Activated gamma-delta T cell (primary cell): ENCODE results near the gene CFAP61.

ENCODE experiments used
- DNase-seq: peaks from one replicate; lab custom pipeline; 2025; lab: John Stamatoyannopoulos, UW

CFAP61 gene

GRCh38 chr20:20274821-20275220 is 222.5 kb downstream of the CFAP61 start:
- no peak for DNase-seq

- DNase-seq, result no peak
Measured at GRCh38 chr20:20275636-20276035, 223.3 kb downstream of the CFAP61 start.

GRCh38 chr20:20276811-20277530 is 224.6 kb downstream of the CFAP61 start:
- no peak for DNase-seq

- no peak for DNase-seq
Measured at GRCh38 chr20:20277894-20278335, 225.6 kb downstream of the CFAP61 start.

GRCh38 chr20:20286061-20286460 is 233.7 kb downstream of the CFAP61 start:
- DNase-seq, result no peak

- no peak for DNase-seq
Measured at GRCh38 chr20:20289331-20289730, 237.0 kb downstream of the CFAP61 start.

- no peak for DNase-seq
Measured at GRCh38 chr20:20292472-20292871, 240.1 kb downstream of the CFAP61 start.

GRCh38 chr20:20293141-20293540 is 240.8 kb downstream of the CFAP61 start:
- DNase-seq, result no peak

- DNase-seq, result no peak
Measured at GRCh38 chr20:20293691-20294385, 241.5 kb downstream of the CFAP61 start.

GRCh38 chr20:20295621-20296498 is 243.5 kb downstream of the CFAP61 start:
- no peak for DNase-seq

- no peak for DNase-seq
Measured at GRCh38 chr20:20297181-20297580, 244.8 kb downstream of the CFAP61 start.

- no peak for DNase-seq
Measured at GRCh38 chr20:20297752-20298151, 245.4 kb downstream of the CFAP61 start.

GRCh38 chr20:20299904-20300303 is 247.6 kb downstream of the CFAP61 start:
- no peak for DNase-seq

- no peak for DNase-seq
Measured at GRCh38 chr20:20303320-20303719, 251.0 kb downstream of the CFAP61 start.

GRCh38 chr20:20303742-20304141 is 251.4 kb downstream of the CFAP61 start:
- DNase-seq, result no peak

GRCh38 chr20:20304942-20305341 is 252.6 kb downstream of the CFAP61 start:
- no peak for DNase-seq

- no peak for DNase-seq
Measured at GRCh38 chr20:20312562-20312961, 260.2 kb downstream of the CFAP61 start.

GRCh38 chr20:20317195-20317594 is 264.9 kb downstream of the CFAP61 start:
- no peak for DNase-seq

- no peak for DNase-seq
Measured at GRCh38 chr20:20317621-20318364, 265.5 kb downstream of the CFAP61 start.

- DNase-seq, result no peak
Measured at GRCh38 chr20:20318365-20319161, 266.2 kb downstream of the CFAP61 start.

- DNase-seq, result no peak
Measured at GRCh38 chr20:20321134-20321533, 268.8 kb downstream of the CFAP61 start.
